ENCODE results near the gene ZNF232. TPM values are rescaled to one million over a fixed set of nuclear protein-coding genes. Genes with fewer than 3 reads are reported as not detected.
"Not testable (repeated sequence)": the region's sequence is repeated elsewhere in the genome, so short reads cannot be mapped to it uniquely, and the experiment has no call there.

The ZNF232 gene
- 9.0 and 10.1 TPM in 2 replicates for polyA plus RNA-seq (2013)

GRCh38 chr17:5111402-5112204 lies at the start of gene ZNF232:
ZNF232 (minus strand) TSS chr17:5111878; CDS start chr17:5111822, 56 bp downstream.
- WGBS (ENCODE audit: extremely low coverage, insufficient coverage, insufficient read length), result no CpG with 5 or more reads among the region's 69 CpGs
- Histone ChIP-seq H2AFZ (ENCODE audit: insufficient read depth, low read length, poor library complexity) (peak within 1 kb of the TSS; percentile 90), H4K8ac (ENCODE audit: low read depth, low read length) (peak within 1 kb of the TSS; percentile 89)

GRCh38 chr17:5160702-5161101 lies 49.0 kb upstream of the ZNF232 start:
- H4K12ac ChIP-seq (ENCODE audit: low read depth, low read length); H4K91ac ChIP-seq (ENCODE audit: low read depth, low read length); H3K18ac ChIP-seq (ENCODE audit: low read length); H3K9me3 ChIP-seq (ENCODE audit: insufficient read depth, low read depth, low read length); H3K4ac ChIP-seq (ENCODE audit: low read depth, low read length); DNase-seq; H2AFZ ChIP-seq (ENCODE audit: insufficient read depth, low read length, poor library complexity); H2BK12ac ChIP-seq (ENCODE audit: low read length); H3K27ac ChIP-seq (ENCODE audit: low read depth, low read length); H3K27me3 ChIP-seq (ENCODE audit: insufficient read depth, low read length); H3K79me1 ChIP-seq (ENCODE audit: low read length); H4K8ac ChIP-seq (ENCODE audit: low read depth, low read length); H3K9ac ChIP-seq (ENCODE audit: low read length); H3K79me2 ChIP-seq (ENCODE audit: control insufficient read depth, insufficient read depth, low read length, poor library complexity); H2AK5ac ChIP-seq (ENCODE audit: low read length); H3K23ac ChIP-seq (ENCODE audit: low read length); H3K36me3 ChIP-seq (ENCODE audit: control insufficient read depth in 1 of 2, insufficient read depth in 2 of 2, low read length in 2 of 2); H3K4me1 ChIP-seq (ENCODE audit: control insufficient read depth in 1 of 2, insufficient read depth in 2 of 2, low read length in 2 of 2); H3K4me3 ChIP-seq (ENCODE audit: low read depth, low read length); H3K4me2 ChIP-seq (ENCODE audit: low read length); H2BK5ac ChIP-seq (ENCODE audit: low read depth, low read length, poor library complexity); H2BK120ac ChIP-seq (ENCODE audit: insufficient read depth, low read length, poor library complexity); H3K14ac ChIP-seq (ENCODE audit: low read length): not testable (repeated sequence)
- WGBS (ENCODE audit: extremely low coverage, insufficient coverage, insufficient read length), result no CpG with 5 or more reads among the region's 1 CpG

More at GRCh38 chr17:5111402-5112204, at the start of gene ZNF232:
- Histone ChIP-seq H3K27me3 (ENCODE audit: insufficient read depth, low read length) (no peaks in the 10 kb centered on the region), H3K36me3 (ENCODE audit: control insufficient read depth in 1 of 2, insufficient read depth in 2 of 2, low read length in 2 of 2) (peaks cover 12 to 14% of the 10 kb centered on the region in 2 experiments), H3K18ac (ENCODE audit: low read length) (peak within 1 kb of the TSS; percentile 70), H3K4me2 (ENCODE audit: low read length) (peak within 1 kb of the TSS; percentile 93), H4K12ac (ENCODE audit: low read depth, low read length) (peak within 1 kb of the TSS; percentile 80), H3K4me3 (ENCODE audit: low read depth, low read length) (peak within 1 kb of the TSS; percentile 86), H3K79me2 (ENCODE audit: control insufficient read depth, insufficient read depth, low read length, poor library complexity) (peaks cover 8% of the 10 kb centered on the region), H3K27ac (ENCODE audit: low read depth, low read length) (peak within 1 kb of the TSS; percentile 79), H2BK5ac (ENCODE audit: low read depth, low read length, poor library complexity) (no peak within 1 kb of the TSS), H3K23ac (ENCODE audit: low read length) (no peak within 1 kb of the TSS), H3K14ac (ENCODE audit: low read length) (peak within 1 kb of the TSS; percentile 65), H2BK12ac (ENCODE audit: low read length) (peak within 1 kb of the TSS; percentile 23), H3K4ac (ENCODE audit: low read depth, low read length) (peak within 1 kb of the TSS; percentile 48), H3K79me1 (ENCODE audit: low read length) (peaks cover 8% of the 10 kb centered on the region), H3K4me1 (ENCODE audit: control insufficient read depth in 1 of 2, insufficient read depth in 2 of 2, low read length in 2 of 2) (peaks cover 0 to 5% of the 10 kb centered on the region in 2 experiments), H3K9ac (ENCODE audit: low read length) (peak within 1 kb of the TSS; percentile 83), H2AK5ac (ENCODE audit: low read length) (peak within 1 kb of the TSS; percentile 3), H3K9me3 (ENCODE audit: insufficient read depth, low read depth, low read length) (no peaks in the 10 kb centered on the region), H4K91ac (ENCODE audit: low read depth, low read length) (peak within 1 kb of the TSS; percentile 59), H2BK120ac (ENCODE audit: insufficient read depth, low read length, poor library complexity) (peak within 1 kb of the TSS; percentile 50)
- DNase-seq, result peak; percentile 97 to 99

GRCh38 chr17:5146122-5146521 lies 34.4 kb upstream of the ZNF232 start:
- not testable (repeated sequence) for H4K91ac ChIP-seq (ENCODE audit: low read depth, low read length); H3K27me3 ChIP-seq (ENCODE audit: insufficient read depth, low read length); H3K79me1 ChIP-seq (ENCODE audit: low read length); H2BK12ac ChIP-seq (ENCODE audit: low read length); H4K12ac ChIP-seq (ENCODE audit: low read depth, low read length); H3K4me3 ChIP-seq (ENCODE audit: low read depth, low read length); H3K4ac ChIP-seq (ENCODE audit: low read depth, low read length); H3K18ac ChIP-seq (ENCODE audit: low read length); H3K9me3 ChIP-seq (ENCODE audit: insufficient read depth, low read depth, low read length); H3K27ac ChIP-seq (ENCODE audit: low read depth, low read length); H2BK120ac ChIP-seq (ENCODE audit: insufficient read depth, low read length, poor library complexity); H3K14ac ChIP-seq (ENCODE audit: low read length); H3K9ac ChIP-seq (ENCODE audit: low read length); H2BK5ac ChIP-seq (ENCODE audit: low read depth, low read length, poor library complexity); H2AFZ ChIP-seq (ENCODE audit: insufficient read depth, low read length, poor library complexity); H3K79me2 ChIP-seq (ENCODE audit: control insufficient read depth, insufficient read depth, low read length, poor library complexity); H3K4me2 ChIP-seq (ENCODE audit: low read length); H2AK5ac ChIP-seq (ENCODE audit: low read length); H4K8ac ChIP-seq (ENCODE audit: low read depth, low read length); H3K23ac ChIP-seq (ENCODE audit: low read length); H3K4me1 ChIP-seq (ENCODE audit: control insufficient read depth in 1 of 2, insufficient read depth in 2 of 2, low read length in 2 of 2); H3K36me3 ChIP-seq (ENCODE audit: control insufficient read depth in 1 of 2, insufficient read depth in 2 of 2, low read length in 2 of 2); DNase-seq
- WGBS (ENCODE audit: extremely low coverage, insufficient coverage, insufficient read length), result no CpG with 5 or more reads among the region's 1 CpG

- H4K12ac ChIP-seq (ENCODE audit: low read depth, low read length); H3K79me2 ChIP-seq (ENCODE audit: control insufficient read depth, insufficient read depth, low read length, poor library complexity); H3K9me3 ChIP-seq (ENCODE audit: insufficient read depth, low read depth, low read length); H3K79me1 ChIP-seq (ENCODE audit: low read length); H2BK120ac ChIP-seq (ENCODE audit: insufficient read depth, low read length, poor library complexity); H3K9ac ChIP-seq (ENCODE audit: low read length); H2BK12ac ChIP-seq (ENCODE audit: low read length); H3K27ac ChIP-seq (ENCODE audit: low read depth, low read length); H2AFZ ChIP-seq (ENCODE audit: insufficient read depth, low read length, poor library complexity); H3K4me1 ChIP-seq (ENCODE audit: control insufficient read depth in 1 of 2, insufficient read depth in 2 of 2, low read length in 2 of 2); DNase-seq; H3K4ac ChIP-seq (ENCODE audit: low read depth, low read length); H4K91ac ChIP-seq (ENCODE audit: low read depth, low read length); H3K4me2 ChIP-seq (ENCODE audit: low read length); H3K36me3 ChIP-seq (ENCODE audit: control insufficient read depth in 1 of 2, insufficient read depth in 2 of 2, low read length in 2 of 2); H2AK5ac ChIP-seq (ENCODE audit: low read length); H3K27me3 ChIP-seq (ENCODE audit: insufficient read depth, low read length); H2BK5ac ChIP-seq (ENCODE audit: low read depth, low read length, poor library complexity); H3K4me3 ChIP-seq (ENCODE audit: low read depth, low read length); H3K18ac ChIP-seq (ENCODE audit: low read length); H4K8ac ChIP-seq (ENCODE audit: low read depth, low read length); H3K23ac ChIP-seq (ENCODE audit: low read length); H3K14ac ChIP-seq (ENCODE audit: low read length): not testable (repeated sequence)
- no CpG with 5 or more reads among the region's 18 CpGs for WGBS (ENCODE audit: extremely low coverage, insufficient coverage, insufficient read length)
Measured at GRCh38 chr17:5142877-5143276, 31.2 kb upstream of the ZNF232 start.
